SHP77 treated with DMSO at 0.1 percent for 48 hours (cell line): Measurements from ENCODE around the gene JARID2.
"Not testable (repeated sequence)": the region's sequence is repeated elsewhere in the genome, so short reads cannot be mapped to it uniquely, and the experiment has no call there.

ENCODE experiments used
- DNase-seq: peaks from one replicate; lab custom pipeline; 2025; lab: John Stamatoyannopoulos, UW

JARID2 gene

DNA sequence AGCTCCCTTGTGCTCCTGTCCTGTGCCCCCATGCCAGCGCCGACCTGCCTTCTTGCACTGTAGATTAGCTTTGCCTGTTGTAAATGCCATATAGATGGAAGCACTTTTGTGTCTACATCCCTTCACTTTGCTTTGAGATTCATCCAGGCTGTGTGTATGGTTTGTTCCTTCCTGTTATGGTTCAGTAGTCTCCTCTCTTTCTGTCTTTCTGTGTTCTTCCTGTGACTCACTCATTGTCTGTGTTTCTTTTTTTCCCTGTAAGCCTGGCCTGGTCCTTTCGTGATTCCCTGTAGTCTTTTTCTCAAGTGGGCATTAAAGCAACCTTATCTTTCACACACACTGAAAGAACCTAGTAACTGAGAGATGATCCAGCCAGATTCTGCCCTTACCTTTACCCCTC, 66.6 kb downstream of the JARID2 start:
- DNase-seq, result no peak

DNA sequence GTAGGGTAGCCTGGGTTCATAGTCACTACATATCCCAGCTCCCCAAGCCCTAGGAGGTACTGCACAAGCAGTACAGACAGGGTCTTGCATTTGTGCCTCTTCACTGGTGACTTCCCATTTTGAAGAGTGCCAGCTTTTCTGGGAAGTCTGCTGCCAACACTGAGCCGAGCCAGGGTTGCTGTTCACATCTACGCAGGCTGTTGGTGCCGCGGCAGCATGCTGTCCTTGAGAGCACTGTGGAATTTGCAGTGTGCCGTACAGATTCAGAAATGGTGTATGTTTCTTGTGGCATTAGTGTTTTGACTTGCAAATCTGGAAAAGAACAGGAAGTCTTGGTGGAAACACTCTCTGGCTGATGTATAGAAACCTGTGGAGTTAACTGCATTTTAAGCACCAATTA, 67.5 kb downstream of the JARID2 start:
- no peak for DNase-seq

DNA sequence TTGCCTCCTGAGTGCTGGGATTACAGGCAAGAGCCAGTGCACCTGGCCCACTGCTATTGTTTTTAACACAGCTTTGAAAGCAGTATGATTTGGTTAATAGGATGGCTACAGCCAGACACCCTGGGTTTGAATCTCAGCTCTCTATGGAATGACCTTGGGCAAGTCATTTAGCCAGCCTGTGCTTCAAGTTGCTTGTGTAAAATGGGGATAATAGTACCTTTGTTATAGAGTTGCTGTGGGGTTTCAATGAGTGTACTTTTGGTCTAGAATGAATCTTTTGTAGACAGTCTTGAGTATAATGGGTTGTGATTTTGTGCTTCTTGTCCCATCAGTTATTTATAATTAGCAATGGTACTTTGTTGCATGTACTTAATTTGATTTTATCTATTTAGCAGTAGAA, 70.9 kb downstream of the JARID2 start:
- DNase-seq, result no peak

DNA sequence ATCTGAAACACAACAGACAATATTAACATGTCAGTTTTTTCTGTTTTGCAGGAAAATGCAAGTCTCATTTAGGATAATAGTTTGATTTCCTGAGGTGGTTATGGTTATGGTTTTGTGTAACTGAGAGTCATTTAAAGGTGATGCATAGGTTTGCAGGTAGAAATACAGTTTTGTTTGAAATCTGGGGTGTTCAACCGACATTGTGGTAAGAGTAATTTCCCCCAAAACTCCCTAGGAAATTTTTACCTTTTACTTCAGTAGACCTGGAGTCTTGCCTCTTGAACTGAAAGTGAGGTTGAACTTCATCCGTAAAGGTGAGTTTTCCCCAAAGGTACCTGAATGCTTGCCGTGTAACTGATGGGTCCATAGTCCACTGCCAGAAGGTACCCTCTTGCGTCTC, 71.4 kb downstream of the JARID2 start:
- no peak for DNase-seq

DNA sequence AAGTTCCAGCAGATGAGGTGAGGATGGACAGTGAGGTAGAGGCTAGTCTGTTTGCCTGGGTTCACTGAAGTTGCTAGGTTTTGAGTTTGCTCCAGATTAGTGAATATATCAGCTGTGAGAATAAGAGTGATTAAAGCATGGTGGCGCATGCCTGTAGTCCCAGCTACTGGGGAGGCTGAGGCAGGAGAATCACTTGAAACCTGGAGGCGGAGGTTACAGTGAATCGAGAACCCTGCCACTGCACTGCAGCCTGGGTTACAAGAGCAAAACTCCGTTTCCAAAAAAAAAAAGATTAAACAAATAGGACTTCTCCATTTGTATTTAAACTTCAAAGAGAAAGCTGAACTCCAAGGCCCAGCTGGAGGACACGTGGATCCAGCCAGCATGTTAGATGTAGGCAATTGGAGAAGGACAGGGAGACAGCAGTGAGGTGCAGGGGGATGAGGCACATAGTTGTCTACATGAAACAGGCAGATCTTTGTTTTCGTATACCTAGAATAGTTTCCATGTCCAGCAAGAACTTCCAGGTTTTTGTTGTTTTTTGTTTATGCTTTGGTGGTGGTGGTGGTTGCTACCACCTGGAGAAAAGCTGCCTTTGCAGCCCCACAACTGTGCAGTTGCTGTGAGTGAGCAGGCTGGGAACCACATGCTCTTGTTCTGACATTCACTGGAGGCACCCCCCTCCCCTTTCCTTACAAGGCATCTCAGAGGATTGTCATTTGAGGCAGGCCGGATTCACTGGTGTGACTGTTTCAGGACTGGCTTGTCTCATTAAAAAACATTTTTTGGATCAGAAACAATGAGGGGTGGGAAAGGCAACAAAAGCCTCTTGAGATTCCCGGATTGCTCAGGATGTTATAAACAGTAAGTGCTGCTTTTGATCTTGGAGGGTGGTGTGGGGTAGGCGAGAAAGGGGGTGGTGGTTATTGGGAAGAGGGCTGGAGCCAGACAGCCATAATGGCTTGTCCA, 72.3 kb downstream of the JARID2 start:
- no peak for DNase-seq

GRCh38 chr6:15319677-15320076, 73.8 kb downstream of the JARID2 start:
- DNase-seq, result no peak

- no peak for DNase-seq
These were observed 74.8 kb downstream of the JARID2 start for GRCh38 chr6:15320693-15321092.

DNA sequence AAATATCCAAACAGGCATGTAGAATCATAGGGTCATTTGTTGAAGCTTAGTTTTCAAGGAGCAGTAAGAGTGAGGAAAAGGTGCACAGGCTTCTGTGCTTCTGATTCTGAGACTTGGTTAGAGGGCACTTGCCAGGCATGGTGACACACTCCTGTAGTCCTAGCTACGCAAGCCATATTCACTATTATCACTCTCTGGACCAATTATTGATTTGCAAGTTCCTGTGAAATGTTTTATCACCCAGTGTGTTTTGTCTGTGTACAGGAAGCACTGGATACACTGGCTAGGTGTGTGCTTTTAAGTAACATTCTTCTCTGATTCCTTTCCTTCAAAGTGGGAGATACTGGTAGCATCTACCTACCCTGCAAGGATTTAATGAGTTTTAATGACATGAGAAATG, 76.3 kb downstream of the JARID2 start:
- DNase-seq, result no peak

DNA sequence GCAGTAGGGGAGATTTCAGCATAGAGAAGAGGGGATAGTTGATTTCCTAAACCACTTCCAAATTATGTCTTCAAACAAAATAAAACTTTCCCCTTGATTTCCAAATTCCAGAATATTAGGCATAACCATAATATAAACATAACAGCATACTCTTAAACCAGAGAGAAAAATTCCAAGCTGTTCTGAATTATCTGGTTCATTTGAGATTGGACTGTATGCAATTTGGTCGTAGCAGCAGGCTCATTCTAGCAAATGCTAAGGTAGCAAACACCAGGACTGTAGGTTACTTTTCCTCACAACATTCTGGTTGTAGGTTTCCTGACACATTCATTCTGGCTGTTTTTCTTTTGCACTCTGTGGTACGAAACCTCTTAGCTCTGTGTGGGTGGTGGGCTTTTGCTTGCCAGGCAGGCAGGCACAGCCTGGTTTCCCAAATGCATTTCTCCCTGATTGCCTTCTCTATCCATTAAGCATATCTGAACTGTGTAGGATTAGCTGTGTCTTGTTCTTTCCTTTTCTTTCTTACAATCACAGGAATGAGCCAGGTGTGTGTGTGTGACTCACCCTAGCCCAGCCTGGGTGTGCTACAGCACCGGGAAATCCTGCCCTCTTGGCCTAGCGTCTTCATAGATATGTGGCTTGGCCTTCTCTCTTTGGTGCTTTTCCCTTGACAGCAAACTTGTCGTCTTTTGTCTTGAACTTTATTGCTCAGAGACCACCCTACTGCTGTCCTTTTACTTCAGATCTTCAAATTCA, 77.1 kb downstream of the JARID2 start:
- DNase-seq, result no peak

GRCh38 chr6:15323611-15324010, 77.7 kb downstream of the JARID2 start:
- DNase-seq, result not testable (repeated sequence)

DNA sequence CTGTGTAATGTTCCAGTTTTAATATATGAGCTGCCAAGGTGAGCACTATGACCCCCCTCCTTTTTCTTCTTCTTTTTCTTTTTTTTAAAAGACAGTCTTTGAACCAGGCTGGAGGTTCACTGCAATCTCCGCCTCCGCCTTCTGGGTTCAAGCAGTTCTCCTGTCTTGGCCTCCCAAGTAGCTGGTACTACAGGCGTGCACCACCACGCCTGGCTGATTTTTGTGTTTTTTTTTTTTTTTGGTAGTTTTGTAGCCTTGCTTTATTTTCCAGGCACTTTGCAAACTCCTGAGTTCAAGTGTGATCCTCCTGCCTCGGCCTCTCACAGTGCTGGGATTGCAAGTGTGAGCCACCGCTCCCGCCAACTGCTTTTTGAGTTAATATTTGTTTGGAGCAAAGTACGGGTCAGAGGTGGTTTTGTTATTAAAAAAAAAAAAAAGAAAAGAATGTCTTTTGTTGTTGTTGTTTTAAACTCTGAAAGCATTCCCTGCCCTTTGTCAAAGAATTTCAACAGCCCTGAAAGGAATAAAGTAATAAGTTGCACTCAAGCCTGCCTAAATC, 78.6 kb downstream of the JARID2 start:
- no peak for DNase-seq

- DNase-seq, result no peak
These were observed 79.7 kb downstream of the JARID2 start for GRCh38 chr6:15325540-15325955.

DNA sequence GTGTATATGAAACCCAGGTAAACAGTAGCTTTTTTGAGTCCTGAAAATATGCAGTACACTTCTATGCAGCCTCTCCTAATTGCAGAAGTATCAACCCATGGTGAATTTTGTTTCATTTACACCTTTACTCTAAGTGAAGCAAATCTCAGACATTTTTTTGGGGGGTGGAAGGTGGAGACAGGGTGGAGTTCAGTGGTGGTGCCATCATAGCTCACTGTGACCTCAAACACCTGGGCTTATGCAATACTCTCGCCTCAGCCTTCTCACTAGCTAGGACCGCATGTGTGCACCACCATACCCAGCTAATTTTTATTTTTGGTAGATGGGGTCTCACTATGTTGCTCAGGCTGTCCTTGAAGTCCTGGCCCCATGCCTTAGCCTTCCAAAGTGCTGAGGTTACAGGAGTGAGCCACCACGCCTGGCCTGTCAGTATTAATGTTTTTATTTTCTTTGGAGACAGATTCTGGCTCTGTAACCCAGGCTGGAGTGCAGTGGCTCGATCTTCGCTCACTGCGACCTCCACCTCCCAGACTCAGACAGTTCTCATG, 80.3 kb downstream of the JARID2 start:
- DNase-seq, result no peak

DNA sequence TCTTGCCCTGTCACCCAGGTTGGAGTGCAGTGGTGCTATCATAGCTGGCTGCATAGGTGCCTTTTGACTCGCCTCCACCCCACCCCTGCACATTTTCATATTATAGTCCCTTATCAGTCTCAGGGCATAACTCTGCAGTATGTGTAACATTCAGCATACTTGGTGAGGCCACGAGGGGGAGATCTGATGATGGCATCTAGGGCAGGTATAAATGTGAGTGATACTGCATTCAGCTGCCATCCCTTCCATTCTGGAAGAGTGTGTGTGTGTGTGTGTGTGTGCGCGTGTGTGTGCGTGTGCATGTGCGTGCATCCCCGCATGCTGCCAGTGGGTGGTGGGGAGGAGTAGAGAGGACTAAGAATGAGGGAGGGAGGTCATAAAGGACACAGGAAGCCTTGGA, 81.4 kb downstream of the JARID2 start:
- no peak for DNase-seq

GRCh38 chr6:15329197-15329671, 83.4 kb downstream of the JARID2 start:
- no peak for DNase-seq

GRCh38 chr6:15330174-15330944, 84.5 kb downstream of the JARID2 start:
- no peak for DNase-seq

- DNase-seq, result no peak
These were observed 85.3 kb downstream of the JARID2 start for GRCh38 chr6:15331143-15331542.

DNA sequence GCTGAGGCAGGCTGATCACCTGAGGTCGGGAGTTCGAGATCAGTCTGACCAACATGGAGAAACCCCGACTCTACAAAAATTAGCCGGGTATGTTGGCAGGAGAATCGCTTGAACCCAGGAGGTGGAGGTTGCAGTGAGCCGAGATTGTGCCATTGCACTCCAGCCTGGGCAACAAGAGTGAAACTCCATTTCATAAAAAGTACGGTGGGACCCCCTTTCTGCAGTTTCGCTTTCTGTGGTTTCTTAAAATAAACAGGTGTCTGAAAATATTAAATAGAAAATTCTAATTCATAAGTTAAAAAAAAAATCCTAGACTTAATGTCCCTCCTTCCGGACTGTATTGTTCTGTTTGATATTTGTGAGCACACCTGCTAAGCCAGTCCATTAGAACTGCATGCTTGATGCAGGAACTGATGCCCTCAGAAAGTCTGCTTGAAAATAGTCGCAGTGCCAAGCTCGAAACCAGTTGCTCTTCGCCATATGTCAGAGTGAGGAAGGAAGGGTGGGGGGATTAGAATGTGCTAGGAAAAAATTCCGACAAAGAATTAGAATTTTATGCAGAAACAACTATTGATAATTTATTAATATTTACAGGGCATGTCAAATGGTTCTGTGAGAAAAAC, 85.9 kb downstream of the JARID2 start:
- DNase-seq, result no peak

GRCh38 chr6:15332446-15332845, 86.6 kb downstream of the JARID2 start:
- DNase-seq, result no peak

DNA sequence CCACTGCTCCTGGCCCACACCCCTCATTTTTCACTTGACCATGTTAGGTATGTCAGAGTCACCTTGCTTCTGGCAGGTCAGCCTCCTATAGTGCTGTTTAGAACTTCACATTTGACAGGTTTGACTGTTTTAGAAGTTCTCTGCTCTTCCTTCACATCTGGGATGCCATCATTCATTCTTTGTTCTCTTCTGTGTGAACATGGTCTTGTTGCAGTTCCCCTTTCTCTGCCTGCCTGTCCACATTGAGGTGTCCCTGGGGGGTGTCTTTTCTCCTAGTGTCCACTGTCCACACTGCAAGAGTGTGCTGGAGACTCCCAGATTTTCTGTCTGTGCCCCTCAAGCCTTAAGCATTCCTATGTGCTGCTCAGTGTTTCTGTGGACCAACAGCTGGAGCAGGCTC, 89.5 kb downstream of the JARID2 start:
- no peak for DNase-seq

- no peak for DNase-seq
These were observed 90.0 kb downstream of the JARID2 start for GRCh38 chr6:15335916-15336315.
